ENCODE data around the gene PAQR5. TPM values are rescaled to one million over a fixed set of nuclear protein-coding genes. Genes with fewer than 3 reads are reported as not detected.
A peak's percentile ranks its signal among the peaks of the same experiment; 100 is the strongest.

Gene PAQR5
- total RNA-seq, 1 donor, result 1.3 TPM

DNA sequence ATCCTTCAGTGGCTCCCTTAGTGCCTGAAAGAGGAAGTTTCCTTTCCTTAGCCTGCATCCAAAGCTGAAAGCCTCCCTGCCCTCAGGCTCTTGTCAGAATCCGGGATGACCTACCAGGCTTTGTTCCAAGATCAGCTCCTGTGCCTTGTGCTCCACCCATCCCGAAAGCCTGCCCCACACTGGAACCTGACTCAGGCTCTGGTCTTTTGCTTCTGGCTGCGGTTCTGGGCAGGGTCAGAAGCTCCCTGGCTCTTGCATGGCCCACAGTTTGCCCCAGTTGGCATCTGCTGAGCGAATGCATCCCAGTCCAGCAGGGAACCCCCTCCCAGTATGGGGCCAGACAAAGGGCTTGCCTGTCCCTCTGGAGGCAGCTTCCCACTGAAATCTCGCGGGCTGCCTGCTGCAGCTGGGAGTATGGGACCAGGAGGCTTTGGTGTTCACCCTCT lies 89.6 kb downstream of the PAQR5 start:
- DNase-seq (ENCODE audit: low read depth), result peak; percentile 32
- TF ChIP-seq, protein P1, sequence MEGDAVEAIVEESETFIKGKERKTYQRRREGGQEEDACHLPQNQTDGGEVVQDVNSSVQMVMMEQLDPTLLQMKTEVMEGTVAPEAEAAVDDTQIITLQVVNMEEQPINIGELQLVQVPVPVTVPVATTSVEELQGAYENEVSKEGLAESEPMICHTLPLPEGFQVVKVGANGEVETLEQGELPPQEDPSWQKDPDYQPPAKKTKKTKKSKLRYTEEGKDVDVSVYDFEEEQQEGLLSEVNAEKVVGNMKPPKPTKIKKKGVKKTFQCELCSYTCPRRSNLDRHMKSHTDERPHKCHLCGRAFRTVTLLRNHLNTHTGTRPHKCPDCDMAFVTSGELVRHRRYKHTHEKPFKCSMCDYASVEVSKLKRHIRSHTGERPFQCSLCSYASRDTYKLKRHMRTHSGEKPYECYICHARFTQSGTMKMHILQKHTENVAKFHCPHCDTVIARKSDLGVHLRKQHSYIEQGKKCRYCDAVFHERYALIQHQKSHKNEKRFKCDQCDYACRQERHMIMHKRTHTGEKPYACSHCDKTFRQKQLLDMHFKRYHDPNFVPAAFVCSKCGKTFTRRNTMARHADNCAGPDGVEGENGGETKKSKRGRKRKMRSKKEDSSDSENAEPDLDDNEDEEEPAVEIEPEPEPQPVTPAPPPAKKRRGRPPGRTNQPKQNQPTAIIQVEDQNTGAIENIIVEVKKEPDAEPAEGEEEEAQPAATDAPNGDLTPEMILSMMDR (IDR thresholded peaks at IDR 0.05; ENCODE audit: insufficient read depth, low read depth, low read length), result no peak
- H3K4me3 ChIP-seq (ENCODE audit: low read depth, low read length), result no peak overlapping the region

DNA sequence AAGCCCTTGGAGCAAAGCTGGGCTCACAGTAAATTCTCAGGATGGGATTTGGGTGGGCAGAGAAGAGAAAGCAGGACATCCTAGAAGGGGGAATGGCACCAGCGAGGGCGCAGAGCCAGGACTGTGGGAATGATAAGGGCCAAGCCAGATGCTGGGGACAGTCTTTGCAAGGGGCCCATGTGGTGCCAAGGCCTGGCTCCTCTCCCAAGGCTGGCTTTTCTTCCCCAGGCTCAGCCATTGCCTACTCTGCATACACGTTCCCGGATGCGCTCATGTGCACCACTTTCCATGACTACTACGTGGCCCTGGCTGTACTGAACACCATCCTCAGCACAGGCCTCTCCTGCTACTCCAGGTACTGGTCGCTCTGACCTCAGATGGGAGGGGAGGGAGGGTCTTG lies 90.7 kb downstream of the PAQR5 start:
- TF ChIP-seq, protein P1 (IDR thresholded peaks at IDR 0.05; ENCODE audit: insufficient read depth, low read depth, low read length), result no peak
- no peak for DNase-seq (ENCODE audit: low read depth)
- H3K4me3 ChIP-seq (ENCODE audit: low read depth, low read length), result no peak overlapping the region

DNA sequence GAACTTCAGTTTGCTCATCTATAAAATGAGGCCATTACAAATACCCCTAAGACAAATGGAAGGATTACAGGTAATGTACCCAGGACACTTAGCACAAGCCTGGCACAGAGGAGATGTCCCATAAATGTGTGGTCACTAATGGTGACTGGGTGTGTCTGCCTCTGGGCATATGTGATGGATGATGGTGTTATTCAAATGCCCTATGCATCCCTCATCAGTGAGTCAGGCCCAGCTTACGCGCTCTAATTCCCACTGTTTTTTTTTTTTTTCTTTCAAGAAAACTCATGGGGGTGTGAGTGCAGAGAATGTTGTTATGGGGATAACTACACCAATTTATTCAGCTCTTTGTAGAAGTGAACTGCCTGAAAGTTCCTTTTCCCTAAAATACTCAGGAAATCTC lies 91.9 kb downstream of the PAQR5 start:
- H3K4me3 ChIP-seq (ENCODE audit: low read depth, low read length), result no peak overlapping the region
- TF ChIP-seq, protein P1 (IDR thresholded peaks at IDR 0.05; ENCODE audit: insufficient read depth, low read depth, low read length), result no peak
- peak; percentile 39 for DNase-seq (ENCODE audit: low read depth)

DNA sequence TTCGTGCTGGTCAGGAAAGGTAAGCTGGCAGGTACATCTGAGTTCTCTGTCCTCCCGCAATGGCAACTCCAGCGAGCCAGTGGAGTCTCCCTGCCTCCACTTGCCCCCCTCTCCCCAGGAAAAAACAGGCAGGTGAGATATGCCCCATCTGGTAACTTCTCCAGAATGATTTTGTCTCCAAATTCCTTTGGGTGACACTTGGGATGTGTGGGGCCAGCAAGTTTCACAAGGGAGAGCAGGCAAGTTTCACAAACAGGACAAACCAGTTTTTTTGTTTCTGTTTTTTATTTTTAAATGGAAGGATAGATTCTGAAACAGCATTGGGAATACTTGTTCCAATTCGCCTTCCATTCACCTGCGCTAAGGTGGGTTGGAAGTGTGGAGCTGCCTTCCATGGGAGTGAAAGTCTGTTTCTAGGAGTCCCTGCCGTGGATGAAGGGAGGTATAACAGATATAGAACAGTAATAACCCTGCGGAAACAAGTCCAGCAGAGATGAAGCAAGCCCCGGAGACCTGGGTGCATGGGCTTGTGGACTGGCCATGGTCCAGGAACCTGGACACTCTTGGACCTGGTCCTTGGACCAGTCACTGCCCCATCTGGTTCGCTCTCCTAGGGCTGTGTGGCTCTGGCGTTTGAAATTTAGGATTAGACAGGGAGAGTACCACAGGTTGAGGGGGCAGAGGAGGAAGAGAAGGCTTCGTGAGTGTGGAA lies 92.5 kb downstream of the PAQR5 start:
- TF ChIP-seq, protein P1 (IDR thresholded peaks at IDR 0.05; ENCODE audit: insufficient read depth, low read depth, low read length), result no peak
- DNase-seq (ENCODE audit: low read depth), result no peak
- no peak overlapping the region for H3K4me3 ChIP-seq (ENCODE audit: low read depth, low read length)

DNA sequence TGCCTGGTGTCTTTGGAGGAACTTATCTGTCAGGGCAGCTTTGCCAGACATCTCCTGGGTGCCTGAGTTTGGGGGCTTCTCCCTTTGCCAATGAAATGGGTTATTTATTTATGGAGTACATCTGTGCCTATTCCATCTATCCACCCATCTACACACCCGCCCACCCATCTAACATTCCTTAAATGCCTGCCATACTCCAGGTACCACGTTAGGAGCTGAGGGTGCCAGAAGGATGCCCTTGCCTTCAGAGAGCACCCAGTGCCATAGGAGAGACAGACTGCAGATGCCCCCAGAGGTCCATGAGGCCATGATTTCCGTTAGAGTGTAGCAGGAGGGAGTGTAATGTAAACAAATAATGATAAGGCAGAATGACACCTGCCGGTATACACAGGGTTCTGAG lies 93.6 kb downstream of the PAQR5 start:
- no peak overlapping the region for H3K4me3 ChIP-seq (ENCODE audit: low read depth, low read length)
- TF ChIP-seq, protein P1 (IDR thresholded peaks at IDR 0.05; ENCODE audit: insufficient read depth, low read depth, low read length), result no peak
- DNase-seq (ENCODE audit: low read depth), result no peak

DNA sequence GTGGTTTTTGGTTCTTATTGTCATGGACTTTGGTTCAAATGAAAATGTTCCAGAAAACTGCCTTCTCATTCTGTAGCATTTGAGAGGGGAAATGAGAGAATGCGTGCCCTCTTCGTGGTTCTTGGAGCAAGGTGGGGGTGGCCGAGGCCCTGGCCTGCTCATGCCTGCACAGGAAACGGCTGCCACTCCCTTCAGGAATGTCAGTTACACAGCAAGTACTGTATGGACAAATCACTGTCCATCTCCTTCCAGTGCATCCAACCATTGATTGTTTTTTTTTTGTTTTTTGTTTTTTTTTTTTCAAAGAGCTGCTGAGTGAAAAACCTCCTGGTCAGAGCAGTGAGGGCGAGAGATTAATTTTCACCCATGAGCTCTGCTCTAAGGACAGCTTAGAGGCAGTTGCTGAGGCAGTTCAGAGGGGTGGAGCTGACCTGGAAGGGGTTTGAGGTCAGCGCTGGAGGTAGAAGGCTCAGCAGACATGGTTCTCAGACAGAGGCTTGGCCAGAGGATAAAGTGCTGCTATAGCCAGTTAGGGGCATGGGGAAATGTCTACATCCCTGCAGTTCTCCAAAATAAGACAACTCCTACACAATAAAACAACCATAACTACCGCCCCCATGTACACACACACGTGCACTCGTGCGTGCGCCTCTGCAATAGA lies 95.2 kb downstream of the PAQR5 start:
- no peak for DNase-seq (ENCODE audit: low read depth)
- H3K4me3 ChIP-seq (ENCODE audit: low read depth, low read length), result no peak overlapping the region
- TF ChIP-seq, protein P1 (IDR thresholded peaks at IDR 0.05; ENCODE audit: insufficient read depth, low read depth, low read length), result no peak
